ENCODE data around the gene KIAA0319L. TPM values are rescaled to one million over a fixed set of nuclear protein-coding genes. Genes with fewer than 3 reads are reported as not detected.

Gene KIAA0319L
- total and polyA plus RNA-seq, 3 experiments from 2014 or later = 28.5 to 30.4 (median 29.3) TPM

- DNase-seq = no peak
- H3K27me3 ChIP-seq (ENCODE audit: insufficient read depth, low read length, poor library complexity, severe bottlenecking) = no peaks in the 10 kb centered on the region
- Mint-ChIP-seq H3K36me3 (peaks cover 0 to 49% (median 3%) of the 10 kb centered on the region in 3 donors), H3K27ac (peak overlapping the region; percentile 69 to 98 (median 92)), H3K4me1 (peaks cover 51 to 71% (median 68%) of the 10 kb centered on the region in 3 donors), H3K27me3 (no peaks in the 10 kb centered on the region), H3K4me3 (peak overlapping the region; percentile 94 to 100 (median 97)), H3K9me3 (no peaks in the 10 kb centered on the region)
- peaks cover 31% of the 10 kb centered on the region for H3K4me1 ChIP-seq (ENCODE audit: insufficient read depth, low read length)
- H3K4me3 ChIP-seq (ENCODE audit: low read length) = peak overlapping the region; percentile 71
- ChIA-PET CTCF (interaction anchor here (1.0 to 2.5 kb wide), 7 partner anchors 9 to 171 kb away, joined by 3 to 10 read pairs (median 4); no protein-coding TSS in a partner anchor), POLR2A (interaction anchor here (0.6 to 1.6 kb wide), 3 partner anchors 16 to 104 kb away, joined by 3 to 4 read pairs (median 3); no protein-coding TSS in a partner anchor)
- H3K36me3 ChIP-seq (ENCODE audit: insufficient read depth, low read length) = peaks cover 11% of the 10 kb centered on the region
- H3K9me3 ChIP-seq (ENCODE audit: low read length) = no peaks in the 10 kb centered on the region
- H3K27ac ChIP-seq (ENCODE audit: low read depth, low read length) = peak overlapping the region; percentile 83
These were observed 1.4 kb downstream of the KIAA0319L start for GRCh38 chr1:35555601-35556477.

- ChIA-PET CTCF (interaction anchor here (1.2 to 2.5 kb wide), 2 partner anchors 16 to 172 kb away, joined by 4 to 8 read pairs; no protein-coding TSS in a partner anchor), POLR2A (no interaction called here)
- DNase-seq = no peak
- Histone ChIP-seq H3K27me3 (ENCODE audit: insufficient read depth, low read length, poor library complexity, severe bottlenecking) (no peaks in the 10 kb centered on the region), H3K27ac (ENCODE audit: low read depth, low read length) (no peak overlapping the region), H3K9me3 (ENCODE audit: low read length) (no peaks in the 10 kb centered on the region), H3K36me3 (ENCODE audit: insufficient read depth, low read length) (peaks cover 11% of the 10 kb centered on the region), H3K4me3 (ENCODE audit: low read length) (no peak overlapping the region), H3K4me1 (ENCODE audit: insufficient read depth, low read length) (peaks cover 31% of the 10 kb centered on the region)
- peaks cover 0 to 53% (median 3%) of the 10 kb centered on the region in 3 donors for H3K36me3 Mint-ChIP-seq
- no peaks in the 10 kb centered on the region for H3K9me3 Mint-ChIP-seq
- H3K4me1 Mint-ChIP-seq = peaks cover 51 to 73% (median 68%) of the 10 kb centered on the region in 3 donors
- H3K27me3 Mint-ChIP-seq = no peaks in the 10 kb centered on the region
- H3K27ac Mint-ChIP-seq = peak overlapping the region in 5 of 8 donors; percentile 10 to 91 (median 20)
- H3K4me3 Mint-ChIP-seq = peak overlapping the region; percentile 76 to 100 (median 95)
These were observed 2.0 kb downstream of the KIAA0319L start for GRCh38 chr1:35555212-35555584.

- CTCF ChIA-PET = no interaction called here
- H3K4me3 Mint-ChIP-seq = peak overlapping the region in 3 of 7 donors; percentile 19 to 100 (median 76)
- peaks cover 34% of the 10 kb centered on the region for H3K4me1 ChIP-seq (ENCODE audit: insufficient read depth, low read length)
These were observed 2.7 kb downstream of the KIAA0319L start for GRCh38 chr1:35554266-35555211.

GRCh38 chr1:35553851-35554250, 3.4 kb downstream of the KIAA0319L start:
- CTCF ChIA-PET = no interaction called here
- POLR2A ChIA-PET = no interaction called here
- no peaks in the 10 kb centered on the region for H3K9me3 ChIP-seq (ENCODE audit: low read length)
- Mint-ChIP-seq H3K27ac (peak overlapping the region in 2 of 8 donors; percentile 21 to 63), H3K9me3 (no peaks in the 10 kb centered on the region), H3K27me3 (no peaks in the 10 kb centered on the region), H3K4me1 (peaks cover 57 to 74% (median 68%) of the 10 kb centered on the region in 3 donors), H3K36me3 (peaks cover 0 to 61% (median 6%) of the 10 kb centered on the region in 3 donors), H3K4me3 (peak overlapping the region in 1 of 7 donors; percentile 66)
- H3K36me3 ChIP-seq (ENCODE audit: insufficient read depth, low read length) = peaks cover 11% of the 10 kb centered on the region
- H3K4me3 ChIP-seq (ENCODE audit: low read length) = no peak overlapping the region
- no peak for DNase-seq
- no peak overlapping the region for H3K27ac ChIP-seq (ENCODE audit: low read depth, low read length)
- no peaks in the 10 kb centered on the region for H3K27me3 ChIP-seq (ENCODE audit: insufficient read depth, low read length, poor library complexity, severe bottlenecking)
- peaks cover 31% of the 10 kb centered on the region for H3K4me1 ChIP-seq (ENCODE audit: insufficient read depth, low read length)

More at GRCh38 chr1:35554266-35555211, 2.7 kb downstream of the KIAA0319L start:
- Histone ChIP-seq H3K9me3 (ENCODE audit: low read length) (no peaks in the 10 kb centered on the region), H3K27ac (ENCODE audit: low read depth, low read length) (no peak overlapping the region), H3K27me3 (ENCODE audit: insufficient read depth, low read length, poor library complexity, severe bottlenecking) (no peaks in the 10 kb centered on the region), H3K4me3 (ENCODE audit: low read length) (no peak overlapping the region), H3K36me3 (ENCODE audit: insufficient read depth, low read length) (peaks cover 11% of the 10 kb centered on the region)
- POLR2A ChIA-PET = no interaction called here
- H3K27me3 Mint-ChIP-seq = no peaks in the 10 kb centered on the region
- no peaks in the 10 kb centered on the region for H3K9me3 Mint-ChIP-seq
- peaks cover 56 to 74% (median 67%) of the 10 kb centered on the region in 3 donors for H3K4me1 Mint-ChIP-seq
- no peak for DNase-seq
- H3K27ac Mint-ChIP-seq = peak overlapping the region in 4 of 8 donors; percentile 24 to 91 (median 46)
- H3K36me3 Mint-ChIP-seq = peaks cover 0 to 57% (median 6%) of the 10 kb centered on the region in 3 donors

- no peaks in the 10 kb centered on the region for H3K9me3 Mint-ChIP-seq
- peaks cover 7% of the 10 kb centered on the region for H3K36me3 ChIP-seq (ENCODE audit: insufficient read depth, low read length)
- H3K27me3 Mint-ChIP-seq = no peaks in the 10 kb centered on the region
- no peak overlapping the region for H3K4me3 ChIP-seq (ENCODE audit: low read length)
- H3K4me1 Mint-ChIP-seq = peaks cover 47 to 73% (median 65%) of the 10 kb centered on the region in 3 donors
- H3K36me3 Mint-ChIP-seq = peaks cover 6 to 65% (median 14%) of the 10 kb centered on the region in 3 donors
- no peak overlapping the region for H3K4me3 Mint-ChIP-seq
- peaks cover 17% of the 10 kb centered on the region for H3K4me1 ChIP-seq (ENCODE audit: insufficient read depth, low read length)
- POLR2A ChIA-PET = interaction anchor here (0.5 kb wide), 1 partner anchor 337 kb away, joined by 3 read pairs; no protein-coding TSS in a partner anchor
- H3K27ac ChIP-seq (ENCODE audit: low read depth, low read length) = no peak overlapping the region
- H3K27ac Mint-ChIP-seq = no peak overlapping the region
- no peaks in the 10 kb centered on the region for H3K9me3 ChIP-seq (ENCODE audit: low read length)
- H3K27me3 ChIP-seq (ENCODE audit: insufficient read depth, low read length, poor library complexity, severe bottlenecking) = no peaks in the 10 kb centered on the region
- CTCF ChIA-PET = interaction anchor here (0.9 to 3.5 kb wide), 2 partner anchors 18 to 95 kb away, joined by 3 to 63 read pairs; no protein-coding TSS in a partner anchor
- no peak for DNase-seq
These were observed 10.6 kb downstream of the KIAA0319L start for GRCh38 chr1:35546614-35547013.

- H3K9me3 Mint-ChIP-seq = no peaks in the 10 kb centered on the region
- peak overlapping the region in 1 of 7 donors; percentile 36 for H3K4me3 Mint-ChIP-seq
- Histone ChIP-seq H3K36me3 (ENCODE audit: insufficient read depth, low read length) (peaks cover 6% of the 10 kb centered on the region), H3K4me3 (ENCODE audit: low read length) (no peak overlapping the region), H3K27me3 (ENCODE audit: insufficient read depth, low read length, poor library complexity, severe bottlenecking) (no peaks in the 10 kb centered on the region), H3K9me3 (ENCODE audit: low read length) (no peaks in the 10 kb centered on the region), H3K4me1 (ENCODE audit: insufficient read depth, low read length) (peaks cover 28% of the 10 kb centered on the region), H3K27ac (ENCODE audit: low read depth, low read length) (no peak overlapping the region)
- H3K36me3 Mint-ChIP-seq = peaks cover 4 to 60% (median 14%) of the 10 kb centered on the region in 3 donors
- ChIA-PET CTCF (interaction anchor here (0.7 to 3.5 kb wide), 9 partner anchors 9 to 93 kb away, joined by 3 to 63 read pairs (median 3); partner anchors contain the start of gene NCDN), POLR2A (interaction anchor here (0.6 kb wide), 1 partner anchor 334 kb away, joined by 7 read pairs; no protein-coding TSS in a partner anchor)
- DNase-seq = peak; percentile 26 to 81 (median 41)
- H3K4me1 Mint-ChIP-seq = peaks cover 54 to 81% (median 72%) of the 10 kb centered on the region in 3 donors
- peak overlapping the region; percentile 16 to 84 (median 41) for H3K27ac Mint-ChIP-seq
- no peaks in the 10 kb centered on the region for H3K27me3 Mint-ChIP-seq
These were observed 12.2 kb downstream of the KIAA0319L start for GRCh38 chr1:35544976-35545375.

- peaks cover 72 to 95% (median 87%) of the 10 kb centered on the region in 3 donors for H3K4me1 Mint-ChIP-seq
- Histone ChIP-seq H3K4me1 (ENCODE audit: insufficient read depth, low read length) (peaks cover 59% of the 10 kb centered on the region), H3K4me3 (ENCODE audit: low read length) (no peak overlapping the region), H3K36me3 (ENCODE audit: insufficient read depth, low read length) (no peaks in the 10 kb centered on the region), H3K27me3 (ENCODE audit: insufficient read depth, low read length, poor library complexity, severe bottlenecking) (no peaks in the 10 kb centered on the region), H3K9me3 (ENCODE audit: low read length) (no peaks in the 10 kb centered on the region), H3K27ac (ENCODE audit: low read depth, low read length) (no peak overlapping the region)
- peaks cover 0 to 33% (median 2%) of the 10 kb centered on the region in 3 donors for H3K36me3 Mint-ChIP-seq
- no peak for DNase-seq
- no peaks in the 10 kb centered on the region for H3K27me3 Mint-ChIP-seq
- H3K27ac Mint-ChIP-seq = peak overlapping the region; percentile 68 to 98 (median 93)
- H3K9me3 Mint-ChIP-seq = no peaks in the 10 kb centered on the region
- CTCF ChIA-PET = interaction anchor here (0.9 to 4.6 kb wide), 4 partner anchors 17 to 89 kb away, joined by 5 to 46 read pairs (median 8); partner anchors contain the start of genes KIAA0319L and NCDN
- POLR2A ChIA-PET = interaction anchor here (1.1 to 2.9 kb wide), 4 partner anchors 17 to 89 kb away, joined by 4 to 15 read pairs (median 4); partner anchors contain the start of genes KIAA0319L and NCDN
- peak overlapping the region in 6 of 7 donors; percentile 68 to 85 (median 78) for H3K4me3 Mint-ChIP-seq
These were observed 17.4 kb downstream of the KIAA0319L start for GRCh38 chr1:35539824-35540261.
